Stimulated activated CD4-positive, alpha-beta T cell treated with anti-CD3 and anti-CD28 coated beads, Interleukin-4, amount 100 ng/mL, for 48 hours (primary cell): Measurements from ENCODE around the gene TNFRSF14.

Experiments
- DNase-seq, 2 donors: peaks; one replicate each; pipeline ENCODE4 v3.0.0-alpha.2; 2020; ENCODE audit warnings: low read depth in 2 of 2

Gene TNFRSF14

DNA sequence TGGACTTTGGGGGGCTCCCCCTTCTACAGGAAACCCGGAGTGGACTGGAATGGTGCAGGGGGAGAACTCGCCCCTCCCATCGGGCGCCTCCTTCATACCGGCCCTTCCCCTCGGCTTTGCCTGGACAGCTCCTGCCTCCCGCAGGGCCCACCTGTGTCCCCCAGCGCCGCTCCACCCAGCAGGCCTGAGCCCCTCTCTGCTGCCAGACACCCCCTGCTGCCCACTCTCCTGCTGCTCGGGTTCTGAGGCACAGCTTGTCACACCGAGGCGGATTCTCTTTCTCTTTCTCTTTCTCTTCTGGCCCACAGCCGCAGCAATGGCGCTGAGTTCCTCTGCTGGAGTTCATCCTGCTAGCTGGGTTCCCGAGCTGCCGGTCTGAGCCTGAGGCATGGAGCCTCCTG, at the start of gene TNFRSF14:
TSS of gene TNFRSF14 (plus strand) at position 95 of the 401 bp plus-strand sequence. CDS start at position 389, 294 bp downstream.
- peak; percentile 53 to 58 for DNase-seq

- no peak for DNase-seq
These were observed 49.1 kb upstream of the TNFRSF14 start for GRCh38 chr1:2506901-2507565.

GRCh38 chr1:2507744-2508155, 48.4 kb upstream of the TNFRSF14 start:
- no peak for DNase-seq

- DNase-seq = no peak
These were observed 48.0 kb upstream of the TNFRSF14 start for GRCh38 chr1:2508180-2508579.

GRCh38 chr1:2508751-2509150, 47.4 kb upstream of the TNFRSF14 start:
- no peak for DNase-seq

- DNase-seq = no peak
These were observed 46.6 kb upstream of the TNFRSF14 start for GRCh38 chr1:2509589-2509988.

- DNase-seq = no peak
These were observed 45.6 kb upstream of the TNFRSF14 start for GRCh38 chr1:2510366-2511155.

DNA sequence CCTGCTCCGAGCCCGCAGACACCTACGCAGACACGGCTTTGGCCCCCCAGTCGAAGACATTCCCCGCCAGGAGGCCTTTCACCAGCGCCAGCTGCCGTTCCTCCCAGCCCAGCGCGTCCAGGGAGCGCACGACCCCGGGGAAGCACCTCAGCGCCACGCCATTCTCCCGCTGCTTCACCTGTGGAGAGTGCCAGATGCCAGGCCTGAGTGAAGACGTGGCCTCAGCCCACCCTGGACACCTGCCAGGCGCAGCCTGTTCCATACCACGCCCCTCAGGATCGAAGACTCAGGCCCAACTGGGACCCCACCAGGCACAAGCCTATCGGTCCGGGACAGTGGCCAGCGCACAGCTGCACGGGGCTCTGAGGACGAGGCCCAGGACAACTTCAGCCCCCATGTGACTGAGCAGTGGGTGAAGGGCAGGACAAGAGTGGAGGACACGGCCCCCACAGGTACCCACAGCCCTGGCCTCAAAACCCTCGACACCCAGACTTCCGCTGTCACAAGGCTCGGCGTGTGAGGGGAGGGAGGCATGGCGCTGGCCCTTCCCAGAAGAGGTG, 43.2 kb upstream of the TNFRSF14 start:
- no peak for DNase-seq

- DNase-seq = no peak
These were observed 42.1 kb upstream of the TNFRSF14 start for GRCh38 chr1:2513939-2514652.

DNA sequence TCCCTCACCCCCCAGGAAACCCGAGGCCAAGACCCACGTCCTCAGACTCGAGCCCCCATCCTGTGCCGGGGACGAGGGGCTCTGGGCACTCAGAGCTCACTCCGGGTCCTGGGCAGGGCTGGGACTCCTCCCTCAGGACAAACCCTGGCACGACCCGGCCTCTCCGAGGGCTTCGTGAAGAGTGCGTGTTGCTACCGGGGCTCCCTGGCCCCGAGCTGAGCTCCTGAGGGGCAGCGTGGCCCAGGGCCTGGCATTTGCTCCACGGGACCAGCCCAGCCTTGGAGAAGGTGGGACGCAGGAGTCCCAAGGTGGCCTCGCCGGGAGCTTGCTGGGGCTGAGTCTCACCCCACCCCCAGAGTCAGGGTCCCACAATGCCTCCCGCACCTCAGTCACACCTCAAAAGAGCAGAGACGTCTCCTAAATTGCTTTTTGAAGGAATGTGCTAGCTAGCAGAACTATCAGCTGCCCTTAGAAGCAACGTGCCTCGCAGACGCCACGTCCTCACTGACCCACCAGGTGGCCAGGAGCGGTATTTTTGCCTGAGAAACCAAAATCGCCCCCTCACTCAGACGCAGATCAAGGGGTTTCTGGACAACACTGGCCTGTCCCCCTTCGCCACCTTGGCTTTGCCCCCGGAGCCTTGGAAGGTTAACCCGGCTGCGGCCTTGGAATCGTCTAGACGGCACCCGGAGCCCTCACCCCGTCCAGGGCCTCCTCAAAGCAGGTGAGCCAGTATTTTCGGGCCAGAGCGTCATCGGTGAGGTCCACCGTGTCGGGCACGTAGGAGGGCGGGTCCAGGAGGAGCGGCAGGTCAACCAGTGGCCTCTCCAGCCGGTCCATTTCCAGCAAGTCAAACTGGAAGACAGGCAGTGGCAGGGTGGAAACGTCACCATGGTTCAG, 41.1 kb upstream of the TNFRSF14 start:
- DNase-seq = no peak

DNA sequence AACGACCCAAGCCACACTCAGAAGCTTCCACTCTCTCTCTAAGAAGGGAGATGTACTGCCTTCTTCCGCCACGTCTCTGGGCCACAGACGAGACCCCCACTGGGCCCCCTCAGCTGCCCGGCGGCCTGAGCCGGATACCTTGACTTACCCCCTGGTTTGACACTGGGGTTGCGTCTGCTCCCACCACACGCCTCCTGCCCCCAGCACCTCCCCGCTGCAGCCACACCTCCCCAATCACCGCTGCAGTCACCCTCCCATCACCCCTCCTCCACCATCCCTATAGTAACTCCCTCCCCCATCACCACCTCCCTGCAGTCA, 40.4 kb upstream of the TNFRSF14 start:
- no peak for DNase-seq

DNA sequence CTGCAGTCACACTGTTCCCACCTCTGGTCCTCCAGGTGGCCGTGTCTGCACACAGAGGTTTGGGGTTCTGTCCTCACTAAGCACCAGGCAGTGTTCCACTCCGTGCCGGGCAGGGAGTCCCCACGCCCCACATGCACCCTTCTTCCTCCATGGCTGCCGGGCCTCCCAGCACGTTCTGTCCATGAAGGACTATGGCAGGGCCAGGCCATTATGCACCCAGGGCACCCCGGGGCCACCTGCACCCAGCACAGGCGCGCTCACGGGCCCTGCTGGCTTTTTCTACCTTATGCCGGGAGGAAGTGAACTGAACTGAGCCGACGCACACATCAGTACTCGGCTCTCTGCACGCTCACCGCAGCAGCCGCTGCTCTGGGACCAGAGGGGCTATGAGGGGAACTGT, 40.0 kb upstream of the TNFRSF14 start:
- DNase-seq = no peak

- DNase-seq = no peak
These were observed 39.2 kb upstream of the TNFRSF14 start for GRCh38 chr1:2516946-2517345.

GRCh38 chr1:2517966-2518365, 38.2 kb upstream of the TNFRSF14 start:
- no peak for DNase-seq

DNA sequence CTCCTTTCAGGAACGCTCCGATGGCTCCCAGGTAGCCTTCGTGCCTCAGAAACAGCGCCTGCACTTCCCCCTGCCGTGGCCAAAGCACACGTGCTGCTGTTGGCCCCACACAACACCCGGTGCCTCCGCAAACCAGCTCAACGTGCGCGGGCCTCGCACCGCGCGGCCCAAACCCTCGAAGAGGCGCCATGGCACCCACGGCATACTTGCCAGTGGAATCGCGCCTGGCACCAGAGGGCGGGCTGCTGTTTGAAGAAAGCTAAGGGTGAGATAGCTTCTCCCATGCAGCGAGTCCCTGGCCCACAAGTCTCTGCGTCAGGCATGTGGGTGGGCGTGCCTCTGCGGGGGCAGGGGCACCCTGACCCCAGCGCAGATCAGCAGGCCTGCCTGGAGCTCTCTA, 37.6 kb upstream of the TNFRSF14 start:
- DNase-seq = no peak

DNA sequence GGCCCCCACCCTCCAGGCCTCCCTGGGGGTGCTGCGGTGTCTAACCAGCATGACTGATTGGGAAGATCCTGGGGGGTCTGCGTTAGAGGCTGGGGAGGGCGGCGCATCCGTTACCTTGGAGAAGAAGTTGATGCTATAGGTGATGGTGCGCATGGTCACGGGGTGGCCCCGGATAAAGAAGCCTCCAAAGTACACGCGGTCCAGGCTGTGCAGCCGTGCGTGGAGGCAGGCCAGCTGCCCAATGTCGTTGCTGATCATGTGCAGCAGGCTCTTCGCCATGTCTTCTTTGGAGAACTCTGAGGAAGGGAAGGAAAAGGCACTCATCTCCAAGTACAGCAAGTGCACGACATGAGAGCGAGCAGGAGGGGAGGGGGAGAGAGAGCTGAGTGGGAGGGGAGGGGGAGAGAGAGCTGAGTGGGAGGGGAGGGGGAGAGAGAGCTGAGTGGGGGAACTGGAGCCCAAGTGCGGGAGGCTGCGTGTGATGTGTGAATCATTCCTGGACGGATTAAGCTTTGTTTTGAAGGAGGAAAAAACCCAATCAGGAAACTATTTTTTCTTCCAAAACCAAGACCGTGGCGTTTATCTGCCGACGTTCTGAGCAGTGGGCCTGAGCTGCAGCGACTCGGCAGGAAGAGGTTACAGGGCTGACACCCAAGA, 37.0 kb upstream of the TNFRSF14 start:
- DNase-seq = no peak

- no peak for DNase-seq
These were observed 36.4 kb upstream of the TNFRSF14 start for GRCh38 chr1:2519729-2520128.

GRCh38 chr1:2520206-2520605, 36.0 kb upstream of the TNFRSF14 start:
- DNase-seq = no peak

DNA sequence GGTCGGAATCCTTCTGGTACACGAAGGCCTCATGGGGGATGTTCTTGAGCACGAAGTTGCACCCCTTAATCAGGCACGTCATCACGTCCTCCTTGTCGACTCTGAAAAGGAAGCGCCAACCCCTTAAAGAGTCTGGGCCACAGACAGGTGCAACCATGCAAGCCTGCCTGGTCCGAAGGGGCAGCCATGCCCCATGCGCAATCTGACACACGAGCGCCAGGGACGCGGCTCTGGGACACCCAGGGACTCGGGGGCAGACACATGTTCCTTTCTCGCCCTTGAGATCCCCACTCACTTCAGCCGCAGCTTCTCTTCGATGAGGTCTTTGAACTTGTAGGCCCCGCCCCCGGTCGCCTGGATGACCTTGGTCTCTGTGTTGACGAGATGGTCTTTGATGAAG, 35.4 kb upstream of the TNFRSF14 start:
- DNase-seq = no peak

DNA sequence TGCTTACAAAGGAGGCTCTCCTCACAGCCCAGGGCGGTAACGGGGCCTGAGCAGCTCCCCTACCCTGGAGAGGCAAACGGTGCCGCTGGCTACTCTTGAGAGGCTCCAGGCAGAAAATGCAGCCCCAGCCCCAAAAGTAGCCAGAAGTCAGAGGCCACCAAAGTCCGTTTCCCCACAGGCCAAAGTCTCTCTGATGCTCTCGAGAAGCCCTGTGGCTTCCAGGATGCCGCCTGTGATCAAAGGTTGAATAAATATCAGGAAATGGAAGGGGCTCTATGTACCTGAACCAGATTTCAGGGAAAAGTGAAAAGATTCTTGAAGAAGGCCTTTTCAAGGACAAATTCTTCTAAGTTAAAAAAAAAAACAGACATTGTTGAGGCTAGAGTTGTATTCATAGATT, 33.9 kb upstream of the TNFRSF14 start:
- no peak for DNase-seq
